Esophagus squamous epithelium (tissue), 4 donors: ENCODE results near the gene ROR1.

Experiments
- CTCF ChIP-seq, 6 experiments: fragments of 450-650 bp in 4 of 6; fragments of 200-600 bp in 2 of 6; sonication (generic) in 2 of 6; IDR thresholded peaks; one replicate each; pipeline ENCODE4 v1.5.1; 2016 to 2019; ENCODE audit warnings: antibody characterized with exemption in 6 of 6, mild to moderate bottlenecking in 4 of 6, moderate library complexity in 4 of 6
- POLR2A ChIP-seq, 4 donors: fragments of 450-650 bp; IDR thresholded peaks; one replicate each; pipeline ENCODE4 v1.6.1; 2017; ENCODE audit warnings: antibody characterized with exemption in 4 of 4, mild to moderate bottlenecking in 4 of 4, moderate library complexity in 3 of 4

- TF ChIP-seq POLR2A (IDR thresholded peaks at IDR 0.05): no peak
- TF ChIP-seq CTCF (IDR thresholded peaks at IDR 0.05): no peak
These were observed 265.1 kb downstream of the ROR1 start for GRCh38 chr1:64038965-64039364.
